ENCODE results near the gene EIF3B.

EIF3B gene

DNA sequence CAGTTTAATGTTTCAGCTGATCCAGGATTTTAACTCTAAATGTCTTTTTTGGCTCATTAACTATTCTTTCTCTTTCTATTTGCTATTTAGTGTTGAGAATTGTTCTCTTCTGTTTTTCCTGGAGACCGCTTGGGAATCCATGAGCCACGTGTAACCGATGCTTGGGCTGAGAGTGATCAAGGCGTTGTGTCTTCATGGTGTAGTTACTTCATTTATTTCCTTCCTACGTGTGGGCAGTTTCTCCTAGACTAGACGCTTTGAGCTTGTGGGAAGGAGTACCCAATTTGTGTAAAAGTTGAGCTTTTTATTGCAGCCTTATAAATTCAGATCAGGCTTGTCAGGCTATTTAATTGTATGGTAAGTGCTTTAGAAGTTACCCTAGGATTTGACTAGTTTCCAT is 2.9 kb downstream of the EIF3B start:
- DNase-seq (ENCODE audit: low spot score), result no peak
- Histone ChIP-seq H3K36me3 (replicated peaks in 1 of 2; ENCODE audit: control insufficient read depth in 2 of 2, insufficient read depth in 2 of 2, low read length in 2 of 2) (peaks cover 14 to 65% of the 10 kb centered on the region in 2 donors), H3K27me3 (ENCODE audit: control insufficient read depth in 3 of 3, insufficient read depth in 3 of 3, low read depth in 1 of 3, low read length in 3 of 3) (no peaks in the 10 kb centered on the region), H2AK5ac (ENCODE audit: low read depth, low read length) (no peak overlapping the region), H2BK120ac (ENCODE audit: low read depth, low read length) (no peak overlapping the region), H3K27ac (replicated peaks; ENCODE audit: low read length) (no peak overlapping the region), H2BK12ac (ENCODE audit: low read length) (no peak overlapping the region), H2BK5ac (ENCODE audit: low read length) (no peak overlapping the region), H3K14ac (ENCODE audit: low read length) (no peak overlapping the region), H3K9me3 (replicated peaks in 1 of 2; ENCODE audit: control insufficient read depth in 2 of 2, insufficient read depth in 1 of 2, low read depth in 1 of 2, low read length in 2 of 2) (peaks cover 0 to 2% of the 10 kb centered on the region in 2 donors), H3K4me2 (ENCODE audit: insufficient read depth, low read length, poor library complexity, severe bottlenecking) (no peak overlapping the region), H3K23ac (ENCODE audit: low read depth, low read length, poor library complexity) (no peak overlapping the region), H4K8ac (ENCODE audit: low read depth, low read length) (no peak overlapping the region), H3K4me3 (ENCODE audit: low read length in 2 of 2) (no peak overlapping the region), H3K4ac (ENCODE audit: low read length) (no peak overlapping the region), H3K79me1 (ENCODE audit: low read depth, low read length) (peaks cover 12% of the 10 kb centered on the region), H4K91ac (ENCODE audit: low read depth, low read length, poor library complexity) (no peak overlapping the region), H2AFZ (ENCODE audit: low read length) (no peak overlapping the region), H3K18ac (ENCODE audit: low read length) (no peak overlapping the region), H3K4me1 (ENCODE audit: control insufficient read depth in 2 of 2, insufficient read depth in 1 of 2, low read depth in 1 of 2, low read length in 2 of 2) (peaks cover 8 to 10% of the 10 kb centered on the region in 2 donors), H2BK15ac (ENCODE audit: low read length) (no peak overlapping the region), H3K9ac (ENCODE audit: low read depth, low read length, poor library complexity) (no peak overlapping the region)
- WGBS, 2 donors (ENCODE audit: extremely low coverage in 2 of 2, insufficient read length in 2 of 2, insufficient replicate concordance in 1 of 2), result no CpG with 5 or more reads among the region's 6 CpGs

DNA sequence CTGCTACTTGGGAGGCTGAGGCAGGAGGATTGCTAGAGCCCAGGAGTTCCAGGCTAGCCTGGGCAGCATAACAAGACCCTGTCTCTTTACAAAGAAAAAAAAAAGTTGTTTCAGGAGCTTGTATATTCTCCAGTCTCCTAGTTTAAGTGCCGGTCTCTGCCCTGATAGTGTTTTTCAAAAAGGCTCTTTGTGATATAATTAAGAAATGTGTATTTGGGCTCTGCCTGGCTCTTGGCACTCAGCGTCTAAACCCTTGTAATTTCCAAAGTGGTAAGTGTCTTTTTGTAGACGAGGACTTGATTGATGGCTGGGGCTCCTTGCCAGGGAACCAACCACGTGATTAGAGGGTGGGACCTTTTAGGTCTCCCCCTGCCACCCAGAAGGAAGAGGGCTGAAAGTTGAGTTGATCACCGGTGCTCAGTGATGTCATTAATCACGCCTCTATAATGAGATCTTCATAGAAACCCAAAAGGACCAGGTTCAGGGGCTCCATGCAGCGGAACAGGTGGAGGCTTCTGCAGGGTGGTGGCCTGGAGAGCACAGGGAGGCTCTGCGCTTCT is 4.4 kb downstream of the EIF3B start:
- Histone ChIP-seq H4K91ac (ENCODE audit: low read depth, low read length, poor library complexity) (no peak overlapping the region), H3K27ac (replicated peaks; ENCODE audit: low read length) (no peak overlapping the region), H3K23ac (ENCODE audit: low read depth, low read length, poor library complexity) (no peak overlapping the region), H2BK12ac (ENCODE audit: low read length) (no peak overlapping the region), H3K9me3 (replicated peaks in 1 of 2; ENCODE audit: control insufficient read depth in 2 of 2, insufficient read depth in 1 of 2, low read depth in 1 of 2, low read length in 2 of 2) (no peaks in the 10 kb centered on the region), H2BK15ac (ENCODE audit: low read length) (no peak overlapping the region), H2AFZ (ENCODE audit: low read length) (no peak overlapping the region), H2BK120ac (ENCODE audit: low read depth, low read length) (no peak overlapping the region), H3K79me1 (ENCODE audit: low read depth, low read length) (peaks cover 9% of the 10 kb centered on the region), H4K8ac (ENCODE audit: low read depth, low read length) (no peak overlapping the region), H3K4me2 (ENCODE audit: insufficient read depth, low read length, poor library complexity, severe bottlenecking) (no peak overlapping the region), H2AK5ac (ENCODE audit: low read depth, low read length) (no peak overlapping the region), H3K36me3 (replicated peaks in 1 of 2; ENCODE audit: control insufficient read depth in 2 of 2, insufficient read depth in 2 of 2, low read length in 2 of 2) (peaks cover 19 to 76% of the 10 kb centered on the region in 2 donors), H3K27me3 (ENCODE audit: control insufficient read depth in 3 of 3, insufficient read depth in 3 of 3, low read depth in 1 of 3, low read length in 3 of 3) (no peaks in the 10 kb centered on the region), H3K4me3 (ENCODE audit: low read length in 2 of 2) (no peak overlapping the region), H3K4me1 (ENCODE audit: control insufficient read depth in 2 of 2, insufficient read depth in 1 of 2, low read depth in 1 of 2, low read length in 2 of 2) (peaks cover 4 to 7% of the 10 kb centered on the region in 2 donors), H3K4ac (ENCODE audit: low read length) (no peak overlapping the region), H3K14ac (ENCODE audit: low read length) (no peak overlapping the region), H3K9ac (ENCODE audit: low read depth, low read length, poor library complexity) (no peak overlapping the region), H2BK5ac (ENCODE audit: low read length) (no peak overlapping the region), H3K18ac (ENCODE audit: low read length) (no peak overlapping the region)
- no CpG with 5 or more reads among the region's 8 CpGs for WGBS, 2 donors (ENCODE audit: extremely low coverage in 2 of 2, insufficient read length in 2 of 2, insufficient replicate concordance in 1 of 2)
- DNase-seq (ENCODE audit: low spot score), result no peak

- WGBS, 2 donors (ENCODE audit: extremely low coverage in 2 of 2, insufficient read length in 2 of 2, insufficient replicate concordance in 1 of 2), result no CpG with 5 or more reads among the region's 11 CpGs
- no peaks in the 10 kb centered on the region for H3K27me3 ChIP-seq (ENCODE audit: control insufficient read depth in 3 of 3, insufficient read depth in 3 of 3, low read depth in 1 of 3, low read length in 3 of 3)
- H3K36me3 ChIP-seq (replicated peaks in 1 of 2; ENCODE audit: control insufficient read depth in 2 of 2, insufficient read depth in 2 of 2, low read length in 2 of 2), result peaks cover 24 to 82% of the 10 kb centered on the region in 2 donors
Observed at GRCh38 chr7:2359610-2360009, 5.0 kb downstream of the EIF3B start.

GRCh38 chr7:2360796-2361195 is 6.2 kb downstream of the EIF3B start:
- Histone ChIP-seq H3K4me1 (ENCODE audit: control insufficient read depth in 2 of 2, insufficient read depth in 1 of 2, low read depth in 1 of 2, low read length in 2 of 2) (peaks cover 1 to 3% of the 10 kb centered on the region in 2 donors), H3K27me3 (ENCODE audit: control insufficient read depth in 3 of 3, insufficient read depth in 3 of 3, low read depth in 1 of 3, low read length in 3 of 3) (no peaks in the 10 kb centered on the region), H3K14ac (ENCODE audit: low read length) (no peak overlapping the region), H3K9me3 (replicated peaks in 1 of 2; ENCODE audit: control insufficient read depth in 2 of 2, insufficient read depth in 1 of 2, low read depth in 1 of 2, low read length in 2 of 2) (no peaks in the 10 kb centered on the region), H3K4me2 (ENCODE audit: insufficient read depth, low read length, poor library complexity, severe bottlenecking) (no peak overlapping the region), H3K4ac (ENCODE audit: low read length) (no peak overlapping the region), H2BK12ac (ENCODE audit: low read length) (no peak overlapping the region), H2BK120ac (ENCODE audit: low read depth, low read length) (no peak overlapping the region), H3K36me3 (replicated peaks in 1 of 2; ENCODE audit: control insufficient read depth in 2 of 2, insufficient read depth in 2 of 2, low read length in 2 of 2) (peaks cover 33 to 94% of the 10 kb centered on the region in 2 donors), H3K4me3 (ENCODE audit: low read length in 2 of 2) (no peak overlapping the region), H2AK5ac (ENCODE audit: low read depth, low read length) (no peak overlapping the region), H4K91ac (ENCODE audit: low read depth, low read length, poor library complexity) (no peak overlapping the region), H2BK5ac (ENCODE audit: low read length) (no peak overlapping the region), H3K18ac (ENCODE audit: low read length) (no peak overlapping the region), H2BK15ac (ENCODE audit: low read length) (no peak overlapping the region), H3K23ac (ENCODE audit: low read depth, low read length, poor library complexity) (no peak overlapping the region), H3K79me1 (ENCODE audit: low read depth, low read length) (peaks cover 9% of the 10 kb centered on the region), H3K9ac (ENCODE audit: low read depth, low read length, poor library complexity) (no peak overlapping the region), H4K8ac (ENCODE audit: low read depth, low read length) (no peak overlapping the region), H2AFZ (ENCODE audit: low read length) (no peak overlapping the region), H3K27ac (replicated peaks; ENCODE audit: low read length) (no peak overlapping the region)
- no peak for DNase-seq (ENCODE audit: low spot score)
- WGBS, 2 donors (ENCODE audit: extremely low coverage in 2 of 2, insufficient read length in 2 of 2, insufficient replicate concordance in 1 of 2), result no CpG with 5 or more reads among the region's 6 CpGs

More at GRCh38 chr7:2359610-2360009, 5.0 kb downstream of the EIF3B start:
- Histone ChIP-seq H3K18ac (ENCODE audit: low read length) (no peak overlapping the region), H3K9me3 (replicated peaks in 1 of 2; ENCODE audit: control insufficient read depth in 2 of 2, insufficient read depth in 1 of 2, low read depth in 1 of 2, low read length in 2 of 2) (no peaks in the 10 kb centered on the region), H3K27ac (replicated peaks; ENCODE audit: low read length) (no peak overlapping the region), H3K79me1 (ENCODE audit: low read depth, low read length) (peaks cover 9% of the 10 kb centered on the region), H3K23ac (ENCODE audit: low read depth, low read length, poor library complexity) (no peak overlapping the region), H3K14ac (ENCODE audit: low read length) (no peak overlapping the region), H2BK15ac (ENCODE audit: low read length) (no peak overlapping the region), H3K9ac (ENCODE audit: low read depth, low read length, poor library complexity) (no peak overlapping the region), H2BK12ac (ENCODE audit: low read length) (no peak overlapping the region), H2BK120ac (ENCODE audit: low read depth, low read length) (no peak overlapping the region), H3K4me2 (ENCODE audit: insufficient read depth, low read length, poor library complexity, severe bottlenecking) (no peak overlapping the region), H3K4ac (ENCODE audit: low read length) (no peak overlapping the region), H2AFZ (ENCODE audit: low read length) (no peak overlapping the region), H4K91ac (ENCODE audit: low read depth, low read length, poor library complexity) (no peak overlapping the region), H3K4me1 (ENCODE audit: control insufficient read depth in 2 of 2, insufficient read depth in 1 of 2, low read depth in 1 of 2, low read length in 2 of 2) (peaks cover 4 to 7% of the 10 kb centered on the region in 2 donors), H3K4me3 (ENCODE audit: low read length in 2 of 2) (no peak overlapping the region), H4K8ac (ENCODE audit: low read depth, low read length) (no peak overlapping the region), H2AK5ac (ENCODE audit: low read depth, low read length) (no peak overlapping the region), H2BK5ac (ENCODE audit: low read length) (no peak overlapping the region)
- no peak for DNase-seq (ENCODE audit: low spot score)
